LNCaP clone FGC (cell line): Measurements from ENCODE around the gene CSNK1D.
A peak's percentile ranks its signal among the peaks of the same experiment; 100 is the strongest.

Source experiments
- DNase-seq: peaks from one replicate; pipeline ENCODE4 v3.0.0-alpha.2; 2011; ENCODE audit warnings: low read depth
- H3K4me3 ChIP-seq: 2 replicates; pipeline ENCODE4 v1.5.1; 2011; ENCODE audit warnings: mild to moderate bottlenecking, low read depth, low read length, control low read depth
- TF ChIP-seq, protein P1 (sequence below): IDR thresholded peaks from 2 replicates; pipeline ENCODE4 v1.5.1; 2012; ENCODE audit warnings: mild to moderate bottlenecking; ENCODE audit not compliant: control insufficient read depth, insufficient read depth; ENCODE audit errors: extremely low read depth

Gene CSNK1D

DNA sequence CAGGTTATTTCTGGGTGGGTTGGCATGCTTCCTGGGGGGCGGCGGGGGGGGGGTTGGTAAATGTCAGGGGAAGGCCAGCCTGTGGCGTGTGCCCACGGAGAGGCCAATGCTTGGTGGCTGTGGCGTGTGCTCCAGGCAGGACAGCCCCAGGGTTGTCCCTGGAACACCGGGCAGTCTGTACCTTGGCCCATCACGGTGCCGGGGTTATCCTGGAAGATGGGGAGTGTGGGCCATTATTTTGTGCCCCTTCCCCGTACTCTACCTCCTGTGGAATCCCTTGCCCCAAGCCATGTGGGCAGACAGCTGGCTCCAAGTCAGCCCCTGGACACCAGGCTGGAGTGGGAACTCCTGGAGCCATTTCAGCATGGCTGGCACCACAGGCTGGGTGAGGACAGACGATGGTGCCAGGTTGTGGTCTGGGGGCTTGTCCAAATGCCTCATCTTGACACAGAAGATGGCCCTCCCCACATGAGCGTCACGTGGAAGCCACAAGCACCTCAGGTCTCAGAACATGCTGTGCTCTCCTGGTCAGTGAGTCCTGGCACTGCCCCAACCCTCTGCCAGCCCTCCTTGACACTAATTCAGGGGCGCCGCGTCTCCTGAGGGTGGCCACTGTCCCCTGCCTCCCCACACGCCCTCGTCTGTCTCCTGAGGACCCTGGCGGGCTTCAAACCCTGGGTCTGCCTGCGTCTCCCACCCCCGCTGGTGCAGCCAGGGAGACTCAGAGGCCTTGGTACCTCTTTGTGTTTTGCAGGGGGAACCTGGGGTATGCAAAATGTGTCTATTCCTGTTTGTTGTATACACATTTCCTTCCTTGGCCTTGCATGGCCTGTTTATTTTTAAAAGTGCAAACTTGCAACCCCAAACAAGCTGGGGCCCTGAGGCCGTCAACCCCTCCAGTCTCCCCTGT is 40.4 kb downstream of the CSNK1D start:
- TF ChIP-seq, protein P1, sequence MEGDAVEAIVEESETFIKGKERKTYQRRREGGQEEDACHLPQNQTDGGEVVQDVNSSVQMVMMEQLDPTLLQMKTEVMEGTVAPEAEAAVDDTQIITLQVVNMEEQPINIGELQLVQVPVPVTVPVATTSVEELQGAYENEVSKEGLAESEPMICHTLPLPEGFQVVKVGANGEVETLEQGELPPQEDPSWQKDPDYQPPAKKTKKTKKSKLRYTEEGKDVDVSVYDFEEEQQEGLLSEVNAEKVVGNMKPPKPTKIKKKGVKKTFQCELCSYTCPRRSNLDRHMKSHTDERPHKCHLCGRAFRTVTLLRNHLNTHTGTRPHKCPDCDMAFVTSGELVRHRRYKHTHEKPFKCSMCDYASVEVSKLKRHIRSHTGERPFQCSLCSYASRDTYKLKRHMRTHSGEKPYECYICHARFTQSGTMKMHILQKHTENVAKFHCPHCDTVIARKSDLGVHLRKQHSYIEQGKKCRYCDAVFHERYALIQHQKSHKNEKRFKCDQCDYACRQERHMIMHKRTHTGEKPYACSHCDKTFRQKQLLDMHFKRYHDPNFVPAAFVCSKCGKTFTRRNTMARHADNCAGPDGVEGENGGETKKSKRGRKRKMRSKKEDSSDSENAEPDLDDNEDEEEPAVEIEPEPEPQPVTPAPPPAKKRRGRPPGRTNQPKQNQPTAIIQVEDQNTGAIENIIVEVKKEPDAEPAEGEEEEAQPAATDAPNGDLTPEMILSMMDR, result no peak
- DNase-seq, result no peak
- H3K4me3 ChIP-seq, result no peak overlapping the region

DNA sequence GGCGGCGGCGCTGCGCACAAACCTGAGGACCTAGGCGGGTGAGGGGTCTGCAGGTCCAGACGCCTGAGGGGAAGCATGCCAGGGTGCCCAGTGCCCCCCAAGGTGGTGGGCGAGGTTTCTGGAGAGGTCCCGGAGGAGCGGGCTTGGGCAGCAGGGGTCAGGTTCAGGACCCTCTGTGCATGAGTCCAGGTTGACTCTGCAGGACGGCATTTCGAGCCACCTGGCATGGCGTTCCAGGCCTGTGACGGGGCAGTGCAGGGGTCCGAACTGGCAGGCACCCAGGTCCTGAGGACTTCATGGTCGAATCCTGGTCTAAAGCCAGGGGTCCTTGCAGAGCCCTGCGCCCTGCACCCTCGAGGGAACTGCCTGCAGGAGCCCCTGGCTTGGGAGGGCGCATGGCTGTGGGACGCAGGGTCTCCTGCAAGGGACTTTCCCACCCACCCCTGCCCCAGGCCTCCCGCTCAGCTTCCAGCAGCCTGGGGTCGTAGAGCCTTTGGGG is 41.1 kb downstream of the CSNK1D start:
- DNase-seq, result no peak
- TF ChIP-seq, protein P1, result no peak
- H3K4me3 ChIP-seq, result peak overlapping the region; percentile 52

DNA sequence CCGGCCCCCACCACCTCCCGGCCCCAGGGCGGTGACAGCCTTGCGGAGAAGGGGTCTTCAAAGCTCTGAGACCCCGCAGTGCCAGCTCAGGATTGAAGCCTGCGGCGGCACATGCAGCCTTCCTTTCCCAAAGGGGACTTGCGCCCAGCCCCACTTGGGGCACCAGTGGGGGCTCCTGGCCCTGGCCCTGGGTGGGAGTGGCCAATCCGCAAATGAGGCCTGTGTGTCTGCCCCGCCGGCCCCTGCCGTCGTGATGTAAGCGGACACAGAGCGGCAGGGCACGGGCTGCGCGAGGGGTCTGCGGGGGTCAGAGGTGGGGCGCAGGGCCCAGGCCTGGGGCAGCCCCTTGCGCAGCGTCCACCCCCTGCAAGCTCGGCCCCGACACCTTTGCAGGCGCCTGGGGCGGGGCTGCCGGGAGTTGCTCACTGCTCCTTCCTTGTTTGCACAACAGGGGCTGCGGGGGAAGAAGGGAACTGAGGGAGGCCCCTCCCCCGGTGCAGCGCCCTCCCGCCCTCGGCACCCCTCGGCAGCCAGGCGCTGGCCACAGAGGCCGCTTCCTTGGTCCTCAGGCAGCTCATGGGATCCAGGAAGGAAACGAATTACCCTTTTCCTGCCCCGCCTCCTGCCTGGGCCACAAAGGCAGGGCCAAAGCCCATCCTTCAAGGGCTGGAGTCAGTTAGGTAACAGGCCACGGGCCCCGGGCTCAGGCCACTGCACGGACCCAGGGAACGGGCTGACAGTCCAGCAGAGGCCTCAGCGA is 41.8 kb downstream of the CSNK1D start:
- no peak for DNase-seq
- TF ChIP-seq, protein P1, result no peak
- H3K4me3 ChIP-seq, result peak overlapping the region; percentile 52

DNA sequence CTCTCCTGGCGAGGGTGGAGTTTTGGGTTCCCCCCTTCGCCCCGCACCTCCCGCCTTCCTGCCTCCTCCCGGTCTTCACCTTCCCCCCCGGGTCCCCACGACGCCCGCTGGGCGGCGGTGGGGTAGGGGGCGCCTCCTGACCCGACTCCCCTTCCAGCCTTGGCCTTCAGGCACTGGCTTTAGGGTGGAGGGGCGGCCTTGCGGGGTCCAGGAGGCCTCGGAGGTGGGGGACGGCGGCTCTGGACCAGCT is 42.3 kb downstream of the CSNK1D start:
- DNase-seq, result no peak
- H3K4me3 ChIP-seq, result peak overlapping the region; percentile 52
- TF ChIP-seq, protein P1, result no peak

DNA sequence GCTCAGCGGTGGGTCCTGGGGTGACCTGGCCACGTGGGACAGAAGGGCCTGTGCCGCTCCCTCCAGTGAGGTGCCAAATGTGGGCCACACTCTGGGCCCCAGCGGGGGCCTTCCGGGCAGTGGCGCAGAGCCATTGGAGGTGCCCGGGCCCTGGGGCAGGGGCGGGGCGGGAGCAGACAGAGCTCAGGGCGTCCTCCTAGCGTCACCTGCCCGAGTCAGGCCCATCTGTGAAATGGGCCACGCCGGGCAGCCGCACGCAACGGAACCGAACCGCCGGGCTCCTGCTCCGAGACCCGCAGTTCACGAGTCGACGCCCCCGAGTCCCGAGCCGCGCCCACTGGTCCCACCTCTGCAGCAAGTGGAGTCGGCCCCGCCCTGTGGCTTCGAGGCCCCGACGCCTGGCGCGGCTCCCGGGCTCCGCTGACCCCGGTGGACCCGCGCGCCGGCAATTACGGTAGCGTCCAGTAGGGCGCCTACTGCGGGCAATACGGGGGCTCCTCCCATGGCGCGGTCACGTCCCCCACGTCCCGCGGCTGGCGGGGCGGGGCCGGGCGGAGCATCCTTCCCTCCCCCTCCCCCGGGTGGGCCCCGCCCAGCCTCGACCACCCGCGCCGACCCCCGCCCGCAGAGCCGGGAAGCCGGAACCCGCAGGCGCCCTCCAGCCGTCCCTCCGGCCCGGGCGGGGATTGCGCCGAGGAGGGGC is 42.7 kb downstream of the CSNK1D start:
- DNase-seq, result no peak
- TF ChIP-seq, protein P1, result no peak
- H3K4me3 ChIP-seq, result peak overlapping the region; percentile 52

DNA sequence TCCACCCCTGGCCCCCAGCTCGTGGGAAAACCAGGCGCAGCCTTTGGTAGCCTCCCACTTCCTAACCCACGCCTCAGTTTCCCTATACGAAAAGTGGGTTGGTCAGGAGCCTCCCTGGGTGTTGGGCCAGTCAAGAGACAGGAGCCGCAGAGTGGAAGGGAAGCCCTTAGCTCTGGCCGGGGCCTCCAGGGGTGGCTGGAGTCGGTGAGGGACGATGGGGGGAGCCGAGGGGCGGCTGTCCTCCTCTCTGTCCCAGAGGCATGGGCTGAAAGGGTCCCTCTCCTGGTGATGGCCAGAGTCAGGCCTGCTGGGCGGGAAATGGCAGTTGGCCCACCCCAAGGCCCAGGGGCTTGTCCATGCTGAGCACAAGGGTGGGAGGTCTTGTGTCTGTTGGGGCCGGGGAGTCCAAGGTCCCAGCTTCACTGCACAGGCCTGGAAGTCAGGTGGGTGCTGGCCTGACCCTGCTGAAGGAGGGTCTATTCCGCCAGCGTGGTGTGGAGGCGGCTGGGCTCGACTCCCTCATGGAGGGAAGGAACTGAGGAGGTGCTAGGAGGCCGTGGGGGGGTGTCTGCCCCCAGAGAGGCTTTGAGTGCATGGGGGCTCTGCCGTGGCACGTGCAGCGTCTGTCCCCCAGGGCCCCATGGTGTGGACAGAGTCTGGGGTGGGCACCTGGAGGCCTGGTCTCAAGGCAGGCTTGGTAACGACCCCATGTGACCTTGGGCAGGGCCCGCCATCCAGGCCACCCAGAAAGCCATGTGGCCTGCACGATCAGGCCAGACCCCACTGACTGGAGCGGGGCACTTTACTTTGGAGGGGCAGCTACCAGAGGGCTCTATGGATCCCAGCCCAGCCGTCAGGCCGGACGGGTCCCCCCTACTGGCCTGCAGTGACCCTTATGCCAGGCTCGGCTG is 43.5 kb downstream of the CSNK1D start:
- peak overlapping the region; percentile 52 for H3K4me3 ChIP-seq
- TF ChIP-seq, protein P1, result no peak
- no peak for DNase-seq
